K562 (cell line): ENCODE data around the gene IL23A. TPM values are rescaled to one million over a fixed set of nuclear protein-coding genes. Genes with fewer than 3 reads are reported as not detected.

Source experiments
- ARNT ChIP-seq, 2 experiments: fragments of 450-650 bp; IDR thresholded peaks; 2 replicates each; pipeline ENCODE4 v1.6.1; 2016; ENCODE audit warnings: mild to moderate bottlenecking in 1 of 2
- GABPB1 ChIP-seq: sonication (generic); formaldehyde crosslinking; IDR thresholded peaks from 2 replicates; pipeline ENCODE4 v1.8.0; 2022; ENCODE audit warnings: mild to moderate bottlenecking, missing genetic modification reagents
- GTF2F1 ChIP-seq: IDR thresholded peaks from 2 replicates; pipeline ENCODE4 v1.6.1; 2011; ENCODE audit warnings: low read depth, low read length, improper control_type of control experiment
- HNRNPLL ChIP-seq: fragments of 200-400 bp; formaldehyde crosslinking; IDR thresholded peaks from 2 replicates; pipeline ENCODE4 v1.6.1; 2017; ENCODE audit warnings: low read length, low read depth, mild to moderate bottlenecking; ENCODE audit not compliant: poor library complexity, severe bottlenecking
- POLR2G ChIP-seq: fragments of 200-400 bp; formaldehyde crosslinking; IDR thresholded peaks from 2 replicates; pipeline ENCODE4 v1.6.1; 2017; ENCODE audit warnings: low read depth, mild to moderate bottlenecking, antibody characterized with exemption, low read length, moderate library complexity
- RCOR1 ChIP-seq, 2 experiments: IDR thresholded peaks; 2 replicates each; pipeline ENCODE4 v1.6.1; 2012; ENCODE audit warnings: low read depth in 2 of 2, low read length in 2 of 2, borderline replicate concordance in 1 of 2, improper control_type of control experiment in 1 of 2
- SP1 ChIP-seq: sonication (generic); formaldehyde crosslinking; IDR thresholded peaks from 2 replicates; pipeline ENCODE4 v1.8.1; 2022; ENCODE audit warnings: mild to moderate bottlenecking, missing genetic modification reagents
- ZNF224 ChIP-seq: sonication (generic); formaldehyde crosslinking; IDR thresholded peaks from 2 replicates; pipeline ENCODE4 v1.8.0; 2022; ENCODE audit warnings: mild to moderate bottlenecking, missing genetic modification reagents
- polyA plus RNA-seq, 8 experiments: library from polyadenylated mRNA; depleted of rRNA in 4 of 8; stranded (reverse) in 5 of 8; unstranded in 3 of 8; fragments of >200 nt; fragmentation: Nextera tagmentation in 2 of 8; fragmentation: Illumina TruSeq in 1 of 8; extraction: Ambion mirVana in 2 of 8; extraction: Trizol in 1 of 8; gene quantifications; 2 replicates each; pipeline versions ENCODE4 v1.2.1 to v1.2.3, GENCODE V29; 2011 to 2014; ENCODE audit warnings: inconsistent platforms in 1 of 8, missing spikeins in 1 of 8
- total RNA-seq, 7 experiments: library from RNA; depleted of rRNA in 6 of 7; stranded (reverse); fragments of >200 nt in 6 of 7; fragmentation: Illumina TruSeq in 2 of 7; extraction: Trizol in 2 of 7; gene quantifications; 2 replicates each; pipeline versions ENCODE4 v1.2.1 to v1.2.3, GENCODE V29; 2011 to 2021; ENCODE audit warnings: low replicate concordance in 1 of 7
- TF ChIP-seq, protein P1 (sequence below): fragments of 450-650 bp; formaldehyde crosslinking; IDR thresholded peaks from 2 replicates; pipeline ENCODE4 v1.4.0; 2020; ENCODE audit warnings: mild to moderate bottlenecking, mixed read lengths
- TF ChIP-seq, protein P2 (sequence below): fragments of 250-450 bp; sonication (Bioruptor Pico); IDR thresholded peaks from 2 replicates; pipeline ENCODE4 v1.5.0; 2020; ENCODE audit warnings: mild to moderate bottlenecking
- TF ChIP-seq, protein P3 (sequence below): fragments of 250-450 bp; sonication (Bioruptor Pico); IDR thresholded peaks from 2 replicates; pipeline ENCODE4 v1.8.0; 2022; ENCODE audit warnings: inconsistent platforms, mild to moderate bottlenecking, moderate library complexity, borderline replicate concordance
- TF ChIP-seq, protein P4 (sequence below), 2 experiments: fragments of 150-350 bp in 1 of 2; IDR thresholded peaks; 2 replicates each; pipeline ENCODE4 v1.6.1; 2012 to 2016; ENCODE audit warnings: low read depth in 2 of 2, low read length in 2 of 2, mild to moderate bottlenecking in 1 of 2, moderate library complexity in 1 of 2
- TF ChIP-seq, protein P5 (sequence below): fragments of 450-650 bp; IDR thresholded peaks from 2 replicates; pipeline ENCODE4 v1.6.1; 2016; ENCODE audit warnings: antibody characterized with exemption
- TF ChIP-seq, protein P6 (sequence below): sonication (generic); formaldehyde crosslinking; IDR thresholded peaks from 2 replicates; pipeline ENCODE4 v1.8.1; 2023; ENCODE audit warnings: mild to moderate bottlenecking, missing genetic modification reagents

IL23A gene
- total and polyA plus RNA-seq, 9 of the 15 experiments (the other 6 are each of a cell fraction or from before 2014, with no cell fraction given): 4.4 to 37.2 (median 9.6) TPM

DNA sequence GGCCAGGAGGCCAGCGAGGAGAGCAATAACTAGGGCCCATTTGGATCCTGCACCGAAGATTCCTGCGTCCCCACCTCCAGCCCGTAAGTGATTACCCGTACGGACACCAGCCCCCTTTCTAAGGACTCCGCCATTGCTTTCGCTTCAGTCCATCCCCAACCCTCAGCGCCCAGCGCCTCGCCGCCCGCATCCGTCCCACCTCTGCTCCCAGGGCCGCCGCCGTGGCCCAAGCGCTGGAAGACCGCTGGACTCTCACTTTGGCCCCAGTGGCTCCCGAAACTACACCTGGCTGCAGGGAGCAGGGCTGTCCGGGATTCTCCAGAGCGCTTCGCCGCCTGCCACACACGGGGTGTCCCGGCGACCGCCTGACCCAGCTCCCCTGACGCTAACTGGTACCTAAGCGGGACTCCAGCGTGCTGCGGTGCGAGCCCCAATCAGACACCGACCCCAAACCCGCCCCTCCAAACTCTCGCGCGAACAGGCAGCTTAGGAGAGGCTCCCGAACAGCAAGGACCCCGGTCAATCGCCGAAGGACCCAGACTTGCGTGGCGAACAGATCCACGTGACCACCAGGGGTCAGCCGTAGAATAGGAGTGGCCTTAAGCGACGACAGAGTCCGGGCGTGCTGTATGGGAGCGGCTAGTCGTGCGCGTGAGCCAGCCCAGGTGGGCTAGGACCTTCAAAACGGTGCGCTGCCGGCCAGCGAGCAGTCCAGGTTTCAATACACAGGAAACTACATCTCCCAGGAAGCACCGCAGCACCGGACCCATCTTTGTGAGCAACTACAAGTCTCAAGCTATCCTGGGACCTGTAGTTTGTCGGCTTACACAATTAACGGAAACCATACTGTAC, 22.8 kb upstream of the IL23A start, which contains the start of gene CNPY2 (continued):
- TF ChIP-seq, protein P1, sequence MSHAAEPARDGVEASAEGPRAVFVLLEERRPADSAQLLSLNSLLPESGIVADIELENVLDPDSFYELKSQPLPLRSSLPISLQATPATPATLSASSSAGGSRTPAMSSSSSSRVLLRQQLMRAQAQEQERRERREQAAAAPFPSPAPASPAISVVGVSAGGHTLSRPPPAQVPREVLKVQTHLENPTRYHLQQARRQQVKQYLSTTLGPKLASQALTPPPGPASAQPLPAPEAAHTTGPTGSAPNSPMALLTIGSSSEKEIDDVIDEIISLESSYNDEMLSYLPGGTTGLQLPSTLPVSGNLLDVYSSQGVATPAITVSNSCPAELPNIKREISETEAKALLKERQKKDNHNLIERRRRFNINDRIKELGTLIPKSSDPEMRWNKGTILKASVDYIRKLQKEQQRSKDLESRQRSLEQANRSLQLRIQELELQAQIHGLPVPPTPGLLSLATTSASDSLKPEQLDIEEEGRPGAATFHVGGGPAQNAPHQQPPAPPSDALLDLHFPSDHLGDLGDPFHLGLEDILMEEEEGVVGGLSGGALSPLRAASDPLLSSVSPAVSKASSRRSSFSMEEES: peak; percentile 90
- TF ChIP-seq ARNT (IDR thresholded peaks at IDR 0.05) (no peak), RCOR1 (IDR thresholded peaks at IDR 0.05; ENCODE audit: borderline replicate concordance in 1 of 2, low read depth in 2 of 2, low read length in 2 of 2) (no peak), GTF2F1 (peak; percentile 25; the same call in 1 of the 2 replicates), POLR2G (peak; percentile 98), GABPB1 (CRISPR knock-in tag) (peak; percentile 80), ZNF224 (CRISPR knock-in tag) (0 out of 2 replicates have a peak, but pooled peaks have one; percentile 74), HNRNPLL (peak; percentile 93), SP1 (peak; percentile 84)
- TF ChIP-seq, protein P2, sequence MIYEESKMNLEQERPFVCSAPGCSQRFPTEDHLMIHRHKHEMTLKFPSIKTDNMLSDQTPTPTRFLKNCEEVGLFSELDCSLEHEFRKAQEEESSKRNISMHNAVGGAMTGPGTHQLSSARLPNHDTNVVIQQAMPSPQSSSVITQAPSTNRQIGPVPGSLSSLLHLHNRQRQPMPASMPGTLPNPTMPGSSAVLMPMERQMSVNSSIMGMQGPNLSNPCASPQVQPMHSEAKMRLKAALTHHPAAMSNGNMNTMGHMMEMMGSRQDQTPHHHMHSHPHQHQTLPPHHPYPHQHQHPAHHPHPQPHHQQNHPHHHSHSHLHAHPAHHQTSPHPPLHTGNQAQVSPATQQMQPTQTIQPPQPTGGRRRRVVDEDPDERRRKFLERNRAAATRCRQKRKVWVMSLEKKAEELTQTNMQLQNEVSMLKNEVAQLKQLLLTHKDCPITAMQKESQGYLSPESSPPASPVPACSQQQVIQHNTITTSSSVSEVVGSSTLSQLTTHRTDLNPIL (CRISPR knock-in tag): no peak
- TF ChIP-seq, protein P3, sequence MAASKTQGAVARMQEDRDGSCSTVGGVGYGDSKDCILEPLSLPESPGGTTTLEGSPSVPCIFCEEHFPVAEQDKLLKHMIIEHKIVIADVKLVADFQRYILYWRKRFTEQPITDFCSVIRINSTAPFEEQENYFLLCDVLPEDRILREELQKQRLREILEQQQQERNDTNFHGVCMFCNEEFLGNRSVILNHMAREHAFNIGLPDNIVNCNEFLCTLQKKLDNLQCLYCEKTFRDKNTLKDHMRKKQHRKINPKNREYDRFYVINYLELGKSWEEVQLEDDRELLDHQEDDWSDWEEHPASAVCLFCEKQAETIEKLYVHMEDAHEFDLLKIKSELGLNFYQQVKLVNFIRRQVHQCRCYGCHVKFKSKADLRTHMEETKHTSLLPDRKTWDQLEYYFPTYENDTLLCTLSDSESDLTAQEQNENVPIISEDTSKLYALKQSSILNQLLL (CRISPR knock-in tag): no peak
- TF ChIP-seq, protein P4, sequence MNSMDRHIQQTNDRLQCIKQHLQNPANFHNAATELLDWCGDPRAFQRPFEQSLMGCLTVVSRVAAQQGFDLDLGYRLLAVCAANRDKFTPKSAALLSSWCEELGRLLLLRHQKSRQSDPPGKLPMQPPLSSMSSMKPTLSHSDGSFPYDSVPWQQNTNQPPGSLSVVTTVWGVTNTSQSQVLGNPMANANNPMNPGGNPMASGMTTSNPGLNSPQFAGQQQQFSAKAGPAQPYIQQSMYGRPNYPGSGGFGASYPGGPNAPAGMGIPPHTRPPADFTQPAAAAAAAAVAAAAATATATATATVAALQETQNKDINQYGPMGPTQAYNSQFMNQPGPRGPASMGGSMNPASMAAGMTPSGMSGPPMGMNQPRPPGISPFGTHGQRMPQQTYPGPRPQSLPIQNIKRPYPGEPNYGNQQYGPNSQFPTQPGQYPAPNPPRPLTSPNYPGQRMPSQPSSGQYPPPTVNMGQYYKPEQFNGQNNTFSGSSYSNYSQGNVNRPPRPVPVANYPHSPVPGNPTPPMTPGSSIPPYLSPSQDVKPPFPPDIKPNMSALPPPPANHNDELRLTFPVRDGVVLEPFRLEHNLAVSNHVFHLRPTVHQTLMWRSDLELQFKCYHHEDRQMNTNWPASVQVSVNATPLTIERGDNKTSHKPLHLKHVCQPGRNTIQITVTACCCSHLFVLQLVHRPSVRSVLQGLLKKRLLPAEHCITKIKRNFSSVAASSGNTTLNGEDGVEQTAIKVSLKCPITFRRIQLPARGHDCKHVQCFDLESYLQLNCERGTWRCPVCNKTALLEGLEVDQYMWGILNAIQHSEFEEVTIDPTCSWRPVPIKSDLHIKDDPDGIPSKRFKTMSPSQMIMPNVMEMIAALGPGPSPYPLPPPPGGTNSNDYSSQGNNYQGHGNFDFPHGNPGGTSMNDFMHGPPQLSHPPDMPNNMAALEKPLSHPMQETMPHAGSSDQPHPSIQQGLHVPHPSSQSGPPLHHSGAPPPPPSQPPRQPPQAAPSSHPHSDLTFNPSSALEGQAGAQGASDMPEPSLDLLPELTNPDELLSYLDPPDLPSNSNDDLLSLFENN (IDR thresholded peaks at IDR 0.05; ENCODE audit: low read depth in 2 of 2, low read length in 2 of 2): no peak
- TF ChIP-seq, protein P5, sequence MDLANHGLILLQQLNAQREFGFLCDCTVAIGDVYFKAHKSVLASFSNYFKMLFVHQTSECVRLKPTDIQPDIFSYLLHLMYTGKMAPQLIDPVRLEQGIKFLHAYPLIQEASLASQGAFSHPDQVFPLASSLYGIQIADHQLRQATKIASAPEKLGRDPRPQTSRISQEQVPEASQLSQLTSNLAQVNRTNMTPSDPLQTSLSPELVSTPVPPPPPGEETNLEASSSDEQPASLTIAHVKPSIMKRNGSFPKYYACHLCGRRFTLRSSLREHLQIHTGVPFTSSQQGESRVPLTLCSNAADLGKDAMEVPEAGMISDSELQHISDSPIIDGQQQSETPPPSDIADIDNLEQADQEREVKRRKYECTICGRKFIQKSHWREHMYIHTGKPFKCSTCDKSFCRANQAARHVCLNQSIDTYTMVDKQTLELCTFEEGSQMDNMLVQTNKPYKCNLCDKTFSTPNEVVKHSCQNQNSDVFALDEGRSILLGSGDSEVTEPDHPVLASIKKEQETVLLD: 0 out of 2 replicates have a peak, but pooled peaks have one; percentile 19
- TF ChIP-seq, protein P6, sequence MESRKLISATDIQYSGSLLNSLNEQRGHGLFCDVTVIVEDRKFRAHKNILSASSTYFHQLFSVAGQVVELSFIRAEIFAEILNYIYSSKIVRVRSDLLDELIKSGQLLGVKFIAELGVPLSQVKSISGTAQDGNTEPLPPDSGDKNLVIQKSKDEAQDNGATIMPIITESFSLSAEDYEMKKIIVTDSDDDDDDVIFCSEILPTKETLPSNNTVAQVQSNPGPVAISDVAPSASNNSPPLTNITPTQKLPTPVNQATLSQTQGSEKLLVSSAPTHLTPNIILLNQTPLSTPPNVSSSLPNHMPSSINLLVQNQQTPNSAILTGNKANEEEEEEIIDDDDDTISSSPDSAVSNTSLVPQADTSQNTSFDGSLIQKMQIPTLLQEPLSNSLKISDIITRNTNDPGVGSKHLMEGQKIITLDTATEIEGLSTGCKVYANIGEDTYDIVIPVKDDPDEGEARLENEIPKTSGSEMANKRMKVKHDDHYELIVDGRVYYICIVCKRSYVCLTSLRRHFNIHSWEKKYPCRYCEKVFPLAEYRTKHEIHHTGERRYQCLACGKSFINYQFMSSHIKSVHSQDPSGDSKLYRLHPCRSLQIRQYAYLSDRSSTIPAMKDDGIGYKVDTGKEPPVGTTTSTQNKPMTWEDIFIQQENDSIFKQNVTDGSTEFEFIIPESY: peak; percentile 68; the same call in 1 of the 2 replicates
